ENCODE results near the gene ZCCHC7.

Gene ZCCHC7

DNA sequence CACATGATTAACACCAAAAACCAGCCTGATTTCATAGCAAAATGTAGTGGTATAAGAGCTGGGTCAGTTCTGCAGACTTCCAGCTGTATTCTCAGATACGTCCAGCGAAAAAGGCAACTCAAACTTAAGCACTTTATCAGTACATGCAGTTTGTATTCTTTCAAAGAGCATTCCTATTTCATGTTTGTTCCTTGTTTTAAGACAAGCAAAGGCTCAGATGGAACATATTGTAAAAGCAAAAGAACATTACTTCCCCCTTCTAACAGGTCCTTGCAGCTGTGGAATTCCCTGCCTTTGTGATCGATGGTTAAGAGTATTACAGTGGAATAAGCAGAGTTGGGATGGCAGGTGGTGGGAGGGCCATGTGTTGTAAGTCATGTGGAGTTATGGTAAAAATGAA, 215.8 kb downstream of the ZCCHC7 start:
- no peak for DNase-seq (ENCODE audit: low read depth in 3 of 3)

DNA sequence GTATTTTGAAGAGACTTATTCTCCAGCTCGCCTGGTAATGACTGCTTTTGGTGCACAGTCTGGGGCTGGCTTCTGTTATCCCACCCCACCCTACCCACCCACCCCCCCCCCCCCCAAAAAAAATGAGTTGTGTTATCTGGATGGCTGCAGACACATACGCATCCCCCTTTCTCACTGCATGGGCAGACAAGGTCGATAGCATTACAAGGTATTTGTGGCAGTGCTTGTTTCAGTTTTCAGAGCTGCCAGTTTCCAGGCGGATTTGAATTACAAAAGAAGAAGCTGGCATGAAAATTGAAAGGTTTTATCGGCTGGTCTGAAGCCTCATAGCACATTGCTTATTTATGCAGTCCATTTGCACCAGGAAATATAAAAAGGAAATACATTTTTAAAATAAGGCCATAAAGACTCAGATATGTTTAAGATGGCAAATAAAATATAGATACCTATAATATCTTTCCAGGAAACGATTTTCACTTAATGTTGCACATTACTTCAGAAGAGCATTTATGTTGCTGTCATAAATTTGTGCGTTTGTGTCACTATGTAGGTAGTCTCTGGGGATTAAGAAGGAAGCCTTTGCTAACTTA, 217.0 kb downstream of the ZCCHC7 start:
- no peak for DNase-seq (ENCODE audit: low read depth in 3 of 3)

DNA sequence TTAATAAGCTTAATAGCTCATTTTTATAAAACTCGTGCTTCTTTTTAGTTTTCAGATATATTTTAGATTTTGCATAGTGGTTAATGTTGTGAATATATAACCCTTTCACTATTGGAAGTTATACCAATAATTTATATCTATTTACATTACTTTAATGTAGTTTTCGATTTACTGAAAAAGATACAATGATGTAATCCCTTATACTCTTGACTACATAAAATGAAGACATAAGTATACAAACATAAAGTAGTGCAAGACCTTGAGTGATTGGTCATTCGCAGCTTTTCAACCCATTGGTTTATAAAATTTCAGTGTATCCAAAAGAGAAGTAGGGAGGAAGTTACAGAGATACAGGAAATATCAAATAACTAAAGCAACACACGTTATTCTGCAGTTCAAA, 217.8 kb downstream of the ZCCHC7 start:
- DNase-seq (ENCODE audit: low read depth in 3 of 3): no peak

DNA sequence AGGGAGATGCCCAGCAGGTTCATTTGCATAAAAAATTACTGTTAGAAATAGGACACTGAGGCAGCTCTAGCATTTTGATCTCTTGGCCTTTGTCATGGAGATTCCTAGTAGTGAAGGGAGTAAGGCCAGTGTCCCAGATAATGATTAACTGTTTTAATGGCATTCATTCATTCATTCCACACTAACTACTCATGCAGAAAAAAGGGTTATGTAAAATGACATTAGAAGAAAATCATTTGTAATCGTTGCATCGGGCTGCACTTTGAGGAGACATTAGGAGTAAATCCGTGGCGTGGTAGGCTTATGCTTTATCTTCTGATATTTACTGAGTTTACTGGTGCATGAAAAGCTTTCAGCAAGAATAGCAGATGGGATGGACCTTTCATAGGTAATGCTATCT, 219.5 kb downstream of the ZCCHC7 start:
- no peak for DNase-seq (ENCODE audit: low read depth in 3 of 3)

DNA sequence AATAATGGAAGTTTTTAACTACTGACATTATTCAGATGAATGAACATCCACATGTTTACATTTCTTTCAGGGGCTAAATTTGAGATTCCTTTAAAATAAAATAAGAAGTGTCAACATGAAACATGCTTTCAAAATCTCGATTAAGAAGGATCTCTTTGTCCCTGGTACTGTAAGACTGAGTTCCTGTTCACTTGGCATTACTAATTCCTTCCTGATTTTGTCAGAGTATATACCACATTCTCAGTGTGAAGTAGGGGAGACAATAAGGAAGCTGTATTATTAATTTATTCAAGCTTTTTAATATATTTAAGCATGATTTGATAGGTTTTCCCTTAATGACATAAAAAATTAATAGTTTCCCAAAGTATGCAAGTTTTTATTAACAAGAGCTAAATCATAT, 220.6 kb downstream of the ZCCHC7 start:
- no peak for DNase-seq (ENCODE audit: low read depth in 3 of 3)

DNA sequence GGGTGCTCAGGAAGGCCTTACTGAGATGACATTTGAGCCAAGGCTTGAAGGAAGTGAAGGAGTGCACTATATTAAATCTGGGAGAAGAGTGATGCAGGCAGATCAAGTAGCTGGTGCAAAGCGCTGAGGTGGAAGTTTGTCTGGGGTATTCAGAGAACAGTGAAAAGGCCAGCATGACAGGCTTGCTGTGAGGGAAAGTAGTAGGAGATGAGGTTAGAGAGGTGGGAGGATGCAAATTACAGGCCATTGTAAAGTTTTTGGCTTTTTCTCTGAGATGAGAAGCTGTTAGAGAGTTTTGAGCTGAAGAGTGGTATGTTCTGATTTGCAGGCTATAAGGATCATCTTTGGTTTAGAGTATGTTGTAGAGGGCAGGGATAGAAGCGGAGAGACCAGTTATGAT, 221.3 kb downstream of the ZCCHC7 start:
- DNase-seq (ENCODE audit: low read depth in 3 of 3): no peak

DNA sequence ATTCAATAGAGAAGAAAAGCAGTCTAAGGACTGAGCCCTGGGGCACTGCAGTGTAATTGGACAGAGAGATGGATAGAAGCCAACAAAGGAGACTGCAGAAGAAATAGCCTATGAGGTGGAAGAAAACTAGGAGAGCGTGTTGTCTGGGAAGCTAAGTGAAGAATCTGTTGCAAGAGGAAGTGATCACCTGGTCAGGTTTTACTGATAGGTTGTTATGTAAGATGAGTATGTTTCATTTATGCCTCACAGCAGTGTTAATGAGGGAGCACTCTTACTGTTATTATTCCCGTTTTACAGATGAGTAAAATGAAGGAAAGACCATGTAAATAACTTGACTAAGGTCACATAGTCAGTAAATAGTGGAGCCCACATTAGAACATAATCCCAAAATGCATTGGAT, 222.1 kb downstream of the ZCCHC7 start:
- no peak for DNase-seq (ENCODE audit: low read depth in 3 of 3)

DNA sequence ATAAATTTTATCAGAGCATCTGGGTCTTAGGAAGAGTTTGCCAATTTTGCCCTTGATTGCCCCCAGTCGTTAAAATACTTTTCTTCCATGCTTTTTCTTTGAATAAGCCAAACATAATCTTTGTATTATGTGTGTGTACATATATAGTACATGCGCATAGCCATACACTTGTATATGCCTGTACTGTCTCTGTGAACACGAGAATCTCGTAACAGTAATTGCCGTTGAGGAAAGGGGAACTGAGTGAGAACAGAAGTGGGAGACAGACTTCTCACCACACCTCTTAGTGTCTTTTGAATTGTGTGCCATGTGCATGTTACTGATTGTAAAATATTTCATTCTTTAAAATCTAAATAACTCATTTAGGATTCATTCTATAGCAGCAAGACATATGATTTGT, 222.5 kb downstream of the ZCCHC7 start:
- no peak for DNase-seq (ENCODE audit: low read depth in 3 of 3)

DNA sequence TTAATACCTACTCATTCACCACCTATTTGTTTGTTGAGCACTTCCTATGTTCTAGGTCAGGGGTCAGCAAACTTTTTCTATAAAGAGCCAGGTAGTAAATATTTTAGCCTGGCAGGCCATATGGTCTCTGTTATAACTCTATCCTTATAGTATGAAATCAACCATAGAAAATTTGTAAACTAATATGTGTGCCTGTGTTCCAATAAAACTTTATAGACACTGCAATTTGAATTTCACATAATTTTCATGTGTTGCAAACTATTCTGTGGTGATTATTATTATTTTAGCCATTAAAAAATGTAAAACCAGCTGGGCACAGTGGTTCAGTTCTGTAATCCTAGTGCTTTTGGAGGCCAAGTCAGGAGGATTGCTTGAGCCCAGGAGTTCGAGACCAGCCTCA, 223.3 kb downstream of the ZCCHC7 start:
- no peak for DNase-seq (ENCODE audit: low read depth in 3 of 3)

DNA sequence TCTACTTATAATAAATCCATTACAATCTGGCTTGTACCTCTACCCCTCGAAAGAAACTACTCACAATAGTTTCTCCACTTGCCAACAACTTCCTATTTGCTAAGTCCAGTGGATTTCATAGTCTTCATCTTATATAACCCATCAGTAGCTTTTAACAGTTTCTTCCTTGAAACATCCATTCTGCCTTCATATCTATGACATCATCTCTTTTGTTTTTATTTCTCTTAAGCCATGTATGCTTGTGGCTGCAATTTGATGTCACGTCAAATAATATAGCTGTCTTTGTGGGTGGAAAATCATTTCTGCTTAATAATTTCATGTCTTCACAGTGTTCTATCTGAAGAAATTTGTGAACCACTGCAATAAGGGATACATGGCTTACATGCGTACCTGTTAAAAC, 224.7 kb downstream of the ZCCHC7 start:
- DNase-seq (ENCODE audit: low read depth in 3 of 3): no peak

DNA sequence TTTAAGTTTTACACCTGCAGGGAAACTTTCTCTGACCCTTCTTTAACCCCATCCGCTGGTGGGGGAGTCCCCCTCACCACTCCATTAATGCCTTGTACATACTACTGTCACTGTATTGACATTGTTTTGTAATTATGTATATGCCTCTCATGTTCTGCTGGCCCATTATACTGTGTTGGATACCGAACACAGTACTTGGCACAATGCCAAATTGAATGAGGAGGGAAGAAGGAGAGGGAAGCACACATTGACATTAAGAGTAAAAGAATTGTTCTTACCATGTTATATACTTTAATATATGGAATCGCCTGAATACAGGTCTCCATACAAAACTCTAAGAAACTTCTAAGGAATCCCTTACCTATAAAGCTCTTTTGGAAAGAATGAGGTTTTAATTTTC, 228.5 kb downstream of the ZCCHC7 start:
- no peak for DNase-seq (ENCODE audit: low read depth in 3 of 3)

DNA sequence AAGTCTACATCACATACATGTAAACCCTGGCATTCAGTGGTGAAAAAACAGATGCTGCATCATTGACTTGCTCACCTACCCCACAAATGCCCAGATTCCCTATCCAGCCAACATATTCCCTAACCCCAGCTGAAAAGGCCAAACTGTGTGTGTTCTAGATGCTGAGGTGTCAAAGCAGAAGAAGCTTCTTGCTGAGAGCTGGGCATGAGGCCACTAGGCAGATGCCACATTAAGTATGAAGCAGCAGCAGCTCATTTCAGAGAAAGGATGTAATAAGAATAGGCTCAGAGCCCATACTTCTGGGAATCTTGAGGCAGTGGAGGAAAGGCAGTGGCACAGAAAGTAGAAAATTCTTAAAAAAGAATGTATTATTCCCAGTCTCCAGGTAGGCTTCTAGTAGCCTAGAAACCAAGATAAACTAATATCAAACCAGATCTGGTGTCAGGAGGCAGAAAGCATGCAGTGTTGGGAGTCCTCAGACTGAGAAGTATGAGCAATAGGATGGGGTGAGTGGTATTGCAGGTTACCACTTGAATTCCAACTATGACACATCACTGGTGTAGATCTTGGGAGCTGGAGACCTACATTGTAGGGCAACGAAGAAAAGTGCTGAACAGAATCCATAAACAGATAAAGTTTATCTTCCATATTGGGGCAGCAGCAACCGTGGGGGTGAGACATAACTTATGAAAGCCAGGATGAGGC, 230.3 kb downstream of the ZCCHC7 start:
- no peak for DNase-seq (ENCODE audit: low read depth in 3 of 3)

DNA sequence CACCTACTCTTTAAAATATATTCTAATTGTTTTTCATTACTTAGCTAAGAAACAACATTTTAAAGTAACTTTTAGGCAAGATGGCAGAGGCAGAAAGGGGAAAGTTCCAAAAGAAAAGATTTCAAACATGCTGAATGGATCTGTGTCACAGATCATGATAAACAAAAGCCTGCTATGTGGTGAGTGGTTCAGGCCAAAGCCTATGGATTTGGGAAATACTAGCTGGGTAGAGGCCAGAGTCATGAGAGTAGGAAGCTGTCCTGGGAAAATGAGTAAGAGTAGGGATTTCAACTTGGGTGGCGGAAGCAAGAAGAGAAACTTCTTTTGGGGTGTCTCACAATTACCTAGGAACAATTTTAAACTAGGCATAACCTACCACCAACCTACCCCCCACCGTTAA, 233.4 kb downstream of the ZCCHC7 start:
- no peak for DNase-seq (ENCODE audit: low read depth in 3 of 3)

DNA sequence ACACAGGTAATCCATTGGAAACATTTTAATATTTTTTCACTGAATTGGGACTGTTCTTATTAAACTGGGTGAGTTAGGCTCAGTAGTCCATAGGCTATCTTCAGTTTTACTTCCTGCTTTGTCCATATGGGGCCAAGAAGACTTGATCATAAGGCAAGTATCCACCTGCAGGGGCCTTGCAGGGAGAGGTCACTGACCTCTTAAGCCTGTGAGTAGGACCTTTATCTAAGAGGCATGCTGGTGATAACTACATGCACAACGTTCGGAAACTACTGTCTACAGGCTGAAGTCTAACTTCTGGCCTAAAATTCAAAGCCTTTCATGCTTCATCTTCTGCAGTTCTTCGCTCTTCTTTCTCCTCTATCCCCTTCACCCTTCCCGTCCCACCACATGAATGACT, 242.1 kb downstream of the ZCCHC7 start:
- no peak for DNase-seq (ENCODE audit: low read depth in 3 of 3)

DNA sequence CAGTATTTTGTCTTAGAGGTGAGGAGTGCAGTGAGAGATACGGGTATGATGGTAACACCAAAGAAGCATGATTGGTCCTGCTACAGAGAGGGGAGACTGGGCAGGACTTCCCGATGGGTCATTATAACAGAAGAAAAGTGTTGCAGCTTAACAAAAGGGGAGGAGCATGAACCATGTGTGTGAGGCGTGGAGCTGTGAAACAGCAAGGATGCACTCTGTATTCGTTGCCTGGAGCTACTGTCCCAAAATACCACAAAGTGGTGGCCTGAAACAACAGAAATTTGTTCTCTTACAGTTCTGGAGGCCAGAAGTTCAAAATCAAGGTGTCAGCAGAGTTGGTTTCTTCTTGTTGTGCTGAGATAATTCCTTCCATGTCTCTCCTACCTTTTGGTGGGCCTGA, 242.8 kb downstream of the ZCCHC7 start:
- no peak for DNase-seq (ENCODE audit: low read depth in 3 of 3)

DNA sequence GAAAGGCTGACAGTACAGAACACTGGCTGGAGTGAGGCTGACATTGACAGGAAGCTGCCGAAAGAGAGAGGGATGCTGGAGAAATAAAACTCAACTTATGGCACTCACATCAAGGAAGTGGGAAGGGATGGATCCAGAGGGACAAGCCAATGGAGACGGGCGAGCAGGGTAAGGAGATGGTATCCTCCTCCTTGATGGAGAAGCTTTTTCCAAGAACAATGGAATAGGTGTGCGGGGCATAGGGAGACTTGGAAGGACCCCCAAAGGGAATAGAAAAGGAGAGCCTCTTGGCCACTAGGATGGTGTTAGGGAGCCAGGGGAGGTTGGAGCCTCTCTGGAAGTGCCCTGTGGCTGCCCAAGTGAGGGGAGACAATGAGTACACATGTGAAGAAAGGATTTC, 243.8 kb downstream of the ZCCHC7 start:
- DNase-seq (ENCODE audit: low read depth in 3 of 3): no peak

DNA sequence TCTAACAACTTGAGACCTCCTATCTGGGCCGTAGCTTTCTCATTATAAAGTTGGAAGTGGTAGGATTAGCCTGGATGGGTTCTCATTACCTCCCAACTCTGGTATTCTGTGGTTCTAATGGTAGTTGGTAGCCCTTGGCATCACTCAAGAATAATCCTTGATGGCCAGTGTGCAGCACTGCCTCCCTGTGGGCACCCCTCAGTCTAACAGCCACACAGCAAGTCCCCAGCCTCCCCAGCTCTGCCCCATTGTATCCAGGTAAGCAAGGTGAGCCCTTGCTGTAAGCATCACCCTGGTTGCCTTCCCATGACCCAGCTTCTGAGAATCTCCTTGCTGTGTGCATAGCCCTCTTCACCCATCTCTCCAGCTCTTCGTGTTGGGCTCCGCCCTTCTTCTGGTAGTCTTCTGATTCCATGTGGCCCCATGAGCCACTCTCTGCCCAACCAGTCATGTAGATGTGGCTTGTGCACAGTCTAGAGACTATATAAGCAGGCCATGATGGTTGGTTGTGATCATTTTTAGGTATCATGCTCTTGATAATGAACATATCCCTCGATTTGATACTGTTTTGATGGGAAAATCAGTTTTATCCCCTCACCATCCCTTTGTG, 244.5 kb downstream of the ZCCHC7 start:
- peak in 1 of 3 donors; percentile 10 for DNase-seq (ENCODE audit: low read depth in 3 of 3)

DNA sequence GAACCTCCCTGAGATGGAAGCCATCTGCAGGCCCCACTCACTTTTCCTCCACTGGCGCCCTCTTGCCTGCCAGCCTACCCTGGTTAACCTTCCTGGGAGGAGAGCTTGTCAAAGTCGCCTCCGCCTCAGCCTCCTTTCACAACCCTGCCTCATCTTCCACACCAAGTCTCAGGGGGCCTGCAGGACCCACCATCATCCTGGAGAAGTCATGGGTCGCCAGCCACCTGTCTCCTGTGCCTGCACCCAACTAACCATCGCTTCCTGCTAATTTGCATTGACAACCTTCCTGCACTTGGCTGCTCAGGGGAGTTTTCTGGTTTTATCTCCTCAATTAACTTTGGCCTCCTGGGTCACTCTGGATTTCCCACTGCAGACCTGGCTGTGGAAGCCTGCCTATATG, 249.3 kb downstream of the ZCCHC7 start:
- no peak for DNase-seq (ENCODE audit: low read depth in 3 of 3)

DNA sequence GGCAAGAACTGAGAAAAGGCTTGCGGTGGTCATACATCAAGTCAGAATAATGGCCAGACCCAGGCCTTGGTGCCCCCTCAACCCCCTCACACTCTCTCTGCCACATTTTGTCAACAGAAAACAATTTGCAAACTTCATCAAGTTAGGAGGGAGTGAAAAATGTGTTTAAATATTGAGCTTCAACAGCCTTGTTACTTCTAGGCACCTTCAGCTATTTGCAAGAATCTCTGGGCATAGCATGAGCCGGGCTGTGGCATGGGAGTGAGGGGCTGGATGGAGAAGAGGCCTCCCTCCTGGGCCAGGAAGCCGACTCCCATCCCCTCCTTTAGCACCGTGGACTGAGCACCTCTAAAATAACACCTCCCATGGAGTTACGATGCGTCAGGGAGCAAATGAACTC, 249.9 kb downstream of the ZCCHC7 start:
- no peak for DNase-seq (ENCODE audit: low read depth in 3 of 3)

DNA sequence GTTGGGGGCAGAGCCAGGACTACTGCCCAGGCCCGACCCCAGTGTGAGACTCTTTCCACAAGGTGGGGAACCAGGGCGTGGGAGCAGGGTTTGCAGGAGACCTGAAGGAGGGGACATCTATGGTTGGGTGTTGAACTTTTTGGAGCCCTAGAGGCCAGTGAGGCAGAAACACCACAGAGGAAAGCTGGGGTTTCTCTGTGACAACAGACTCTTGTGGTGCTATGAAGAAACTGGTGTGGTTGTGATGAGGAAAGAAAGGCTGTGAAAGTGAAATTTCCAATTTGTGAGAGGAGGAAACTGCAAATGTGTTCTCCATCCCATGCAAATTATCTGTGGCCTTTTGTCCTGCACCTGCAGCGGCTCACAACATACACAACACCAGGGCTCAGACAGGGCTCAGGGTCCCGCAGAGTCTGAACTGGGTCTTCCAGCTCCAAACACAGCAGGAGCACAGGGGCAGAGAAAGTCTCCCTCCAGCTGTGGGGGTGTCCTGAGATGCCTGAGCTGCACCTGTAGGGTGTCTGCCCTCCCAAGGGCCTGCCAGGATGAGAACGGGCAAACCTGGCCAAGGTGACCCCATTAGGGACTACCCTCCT, 250.7 kb downstream of the ZCCHC7 start:
- DNase-seq (ENCODE audit: low read depth in 3 of 3): no peak

DNA sequence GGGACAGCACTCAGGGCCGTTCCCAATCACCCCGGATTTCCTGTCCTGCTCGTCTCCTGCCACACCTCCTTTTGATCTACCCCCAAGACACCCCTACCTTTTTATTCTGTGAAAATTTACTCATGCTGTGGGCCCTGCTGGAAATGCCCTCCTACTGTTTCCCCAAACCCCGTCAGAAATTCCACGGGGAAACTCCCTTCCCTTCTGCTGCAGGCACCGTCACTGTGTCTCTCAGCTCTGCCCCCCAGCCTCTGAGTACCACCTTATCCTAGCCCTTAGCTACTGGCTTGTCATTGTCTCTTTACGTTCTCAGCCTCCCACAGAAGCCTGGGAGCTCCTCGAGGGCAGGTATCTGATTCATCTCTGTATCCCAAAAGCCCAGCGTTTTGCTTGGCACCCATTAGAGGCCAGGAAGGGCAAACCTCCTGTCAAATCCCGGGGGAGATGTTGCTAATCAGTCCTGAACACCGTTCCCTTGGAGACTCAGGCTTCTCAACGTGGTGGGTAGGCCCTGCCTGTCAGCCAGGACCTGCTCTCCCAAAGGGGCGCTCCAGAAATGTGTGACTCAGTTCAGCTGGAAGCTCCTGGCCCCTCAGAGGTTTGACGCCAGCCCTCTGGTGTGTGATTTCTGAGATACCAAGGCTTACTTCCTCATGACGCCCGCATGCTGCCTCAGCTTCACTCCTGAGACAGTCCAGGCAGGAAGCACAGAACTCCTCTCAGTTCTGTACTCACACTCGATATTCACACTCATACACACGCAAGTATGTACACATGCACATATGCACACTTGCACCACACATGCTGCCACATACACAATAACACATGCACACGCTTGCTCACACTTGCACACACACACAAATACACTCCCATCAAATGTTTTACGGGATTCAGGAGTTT, 251.4 kb downstream of the ZCCHC7 start:
- no peak for DNase-seq (ENCODE audit: low read depth in 3 of 3)

DNA sequence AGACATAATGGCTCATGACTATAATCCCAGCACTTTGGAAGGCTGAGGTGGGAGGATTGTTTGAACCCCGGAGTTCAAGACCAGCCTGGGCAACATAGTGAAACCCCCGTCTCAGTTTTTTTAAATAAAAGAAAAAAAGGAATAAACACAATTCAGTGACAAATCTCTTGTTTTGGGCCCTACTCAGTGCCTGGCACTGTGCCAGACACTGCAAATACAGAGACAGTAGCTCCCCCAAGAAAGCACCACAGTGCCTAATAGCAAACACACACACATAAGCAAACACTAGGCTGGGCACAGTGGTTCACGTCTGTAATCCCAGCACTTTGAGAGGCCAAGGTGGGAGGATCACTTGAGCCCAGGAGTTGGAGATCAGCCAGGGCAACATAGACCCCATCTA, 252.5 kb downstream of the ZCCHC7 start:
- DNase-seq (ENCODE audit: low read depth in 3 of 3): no peak
